GM23338 (cell line): ENCODE data around the gene DERA. TPM values are rescaled to one million over a fixed set of nuclear protein-coding genes. Genes with fewer than 3 reads are reported as not detected.

Experiments
- ATAC-seq: fragments of 200-7000 bp; cut with Tn5 transposase; 3 replicates; pipeline ENCODE4 v1.9.1; 2020
- DNase-seq: peaks from one replicate; pipeline ENCODE4 v3.0.0-alpha.2; 2015; ENCODE audit warnings: low spot score
- H2AFZ ChIP-seq: fragments of 200-600 bp; sonication (generic); 2 replicates; pipeline ENCODE4 v1.8.0; 2016; ENCODE audit warnings: antibody characterized with exemption, mild to moderate bottlenecking, moderate library complexity
- H3F3A ChIP-seq: fragments of 200-600 bp; sonication (generic); replicated peaks from 2 replicates; pipeline ENCODE4 v1.8.0; 2017; ENCODE audit warnings: antibody characterized with exemption, mixed run types, low read depth
- H3K27ac ChIP-seq: fragments of 200-600 bp; sonication (generic); 2 replicates; pipeline ENCODE4 v1.6.1; 2016; ENCODE audit warnings: low read depth
- H3K27me3 ChIP-seq: fragments of 200-600 bp; sonication (generic); 2 replicates; pipeline ENCODE4 v1.8.0; 2016; ENCODE audit warnings: mild to moderate bottlenecking, mixed run types, moderate library complexity; ENCODE audit not compliant: insufficient read depth
- H3K36me3 ChIP-seq: fragments of 200-600 bp; sonication (generic); 2 replicates; pipeline ENCODE4 v1.8.0; 2016; ENCODE audit warnings: mild to moderate bottlenecking; ENCODE audit not compliant: insufficient read depth
- H3K4me1 ChIP-seq: fragments of 200-600 bp; sonication (generic); 2 replicates; pipeline ENCODE4 v1.8.0; 2016; ENCODE audit warnings: mild to moderate bottlenecking, moderate library complexity; ENCODE audit not compliant: insufficient read depth
- H3K4me2 ChIP-seq: fragments of 200-600 bp; sonication (generic); 2 replicates; pipeline ENCODE4 v1.7.1; 2017; ENCODE audit warnings: mixed run types
- H3K4me3 ChIP-seq: fragments of 200-600 bp; sonication (generic); 2 replicates; pipeline ENCODE4 v1.6.1; 2016; ENCODE audit warnings: mixed run types
- H3K79me2 ChIP-seq: fragments of 200-600 bp; sonication (generic); replicated peaks from 2 replicates; pipeline ENCODE4 v1.8.0; 2017; ENCODE audit warnings: mild to moderate bottlenecking; ENCODE audit not compliant: insufficient read depth
- H3K9me2 ChIP-seq: fragments of 200-600 bp; sonication (generic); 2 replicates; pipeline ENCODE4 v1.8.0; 2017; ENCODE audit not compliant: insufficient read depth
- H4K20me1 ChIP-seq: fragments of 200-600 bp; sonication (generic); replicated peaks from 2 replicates; pipeline ENCODE4 v1.8.0; 2017; ENCODE audit warnings: mild to moderate bottlenecking; ENCODE audit not compliant: insufficient read depth
- H3K27ac Mint-ChIP-seq: 2 replicates; pipeline ENCODE4 v1.8.0; 2020; ENCODE audit warnings: inconsistent platforms, mild to moderate bottlenecking, moderate library complexity, mixed read lengths
- H3K27me3 Mint-ChIP-seq: 3 replicates; pipeline ENCODE4 v1.8.0; 2022; ENCODE audit warnings: low read depth, mild to moderate bottlenecking, moderate library complexity, mixed read lengths, inconsistent platforms; ENCODE audit not compliant: insufficient read depth, poor library complexity
- H3K36me3 Mint-ChIP-seq: 3 replicates; pipeline ENCODE4 v1.8.0; 2021; ENCODE audit warnings: low read depth, mild to moderate bottlenecking, inconsistent platforms, moderate library complexity, mixed read lengths
- H3K4me1 Mint-ChIP-seq: 3 replicates; pipeline ENCODE4 v1.8.0; 2020; ENCODE audit warnings: mild to moderate bottlenecking, inconsistent platforms, mixed read lengths
- H3K4me3 Mint-ChIP-seq: 3 replicates; pipeline ENCODE4 v1.8.0; 2021; ENCODE audit warnings: moderate library complexity, mild to moderate bottlenecking, inconsistent platforms, mixed read lengths
- H3K9me3 Mint-ChIP-seq: 3 replicates; pipeline ENCODE4 v1.8.0; 2020; ENCODE audit warnings: moderate library complexity, mild to moderate bottlenecking, inconsistent platforms, mixed read lengths
- CREB1 ChIP-seq: fragments of 250-450 bp; sonication (Bioruptor Pico); IDR thresholded peaks from 2 replicates; pipeline ENCODE4 v1.5.0; 2020; ENCODE audit warnings: low read depth, mild to moderate bottlenecking, moderate library complexity
- EZH2 ChIP-seq: fragments of 200-600 bp; sonication (generic); IDR thresholded peaks from one replicate; pipeline ENCODE4 v1.8.0; 2017; ENCODE audit warnings: antibody characterized with exemption, mild to moderate bottlenecking, low read depth; ENCODE audit not compliant: unreplicated experiment
- EZH2phosphoT487 ChIP-seq: fragments of 200-600 bp; sonication (generic); IDR thresholded peaks from one replicate; pipeline ENCODE4 v1.8.1; 2018; ENCODE audit warnings: antibody characterized with exemption; ENCODE audit not compliant: unreplicated experiment
- JUNB ChIP-seq: IDR thresholded peaks from one replicate; pipeline ENCODE4 v1.6.1; 2016; ENCODE audit warnings: antibody characterized with exemption; ENCODE audit not compliant: unreplicated experiment
- POLR2AphosphoS5 ChIP-seq: IDR thresholded peaks from 2 replicates; pipeline ENCODE4 v1.6.1; 2016; ENCODE audit warnings: antibody characterized with exemption, low read depth
- STAT1 ChIP-seq: IDR thresholded peaks from one replicate; pipeline ENCODE4 v1.6.1; 2016; ENCODE audit warnings: antibody characterized with exemption; ENCODE audit not compliant: unreplicated experiment
- ZNF114 ChIP-seq: fragments of 250-450 bp; sonication (Bioruptor Pico); IDR thresholded peaks from 2 replicates; pipeline ENCODE4 v1.5.0; 2020; ENCODE audit warnings: mild to moderate bottlenecking, moderate library complexity
- ZNF331 ChIP-seq: fragments of 250-450 bp; sonication (Bioruptor Pico); IDR thresholded peaks from 2 replicates; pipeline ENCODE4 v1.5.0; 2020; ENCODE audit warnings: low read depth, mild to moderate bottlenecking, moderate library complexity
- polyA plus RNA-seq: library from polyadenylated mRNA; unstranded; fragments of >200 nt; fragmentation: Nextera tagmentation; extraction: Ambion mirVana; gene quantifications from 2 replicates; pipeline ENCODE4 v1.2.1, GENCODE V29; 2016
- total RNA-seq: library from RNA; depleted of rRNA; stranded (reverse); fragments of >200 nt; shearing (Covaris generic); gene quantifications from 2 replicates; pipeline ENCODE4 v1.2.3, GENCODE V29; 2014
- TF ChIP-seq, protein P1 (sequence below), 2 experiments: fragments of 200-600 bp in 1 of 2; sonication (generic) in 1 of 2; conservative IDR thresholded peaks; 2 replicates each; pipeline versions ENCODE4 v1.5.1 to v1.6.1; 2016 to 2017; ENCODE audit warnings: antibody characterized with exemption in 2 of 2, low read depth in 2 of 2, mild to moderate bottlenecking in 2 of 2, moderate library complexity in 1 of 2
- TF ChIP-seq, protein P2 (sequence below): IDR thresholded peaks from 2 replicates; pipeline ENCODE4 v1.6.1; 2016; ENCODE audit warnings: antibody characterized with exemption
- TF ChIP-seq, protein P3 (sequence below): fragments of 250-450 bp; sonication (Bioruptor Pico); IDR thresholded peaks from 2 replicates; pipeline ENCODE4 v1.5.0; 2020; ENCODE audit warnings: mild to moderate bottlenecking, moderate library complexity

DERA gene
- total and polyA plus RNA-seq, 2 experiments from 2014 or later = 20.4 to 27.3 TPM

DNA sequence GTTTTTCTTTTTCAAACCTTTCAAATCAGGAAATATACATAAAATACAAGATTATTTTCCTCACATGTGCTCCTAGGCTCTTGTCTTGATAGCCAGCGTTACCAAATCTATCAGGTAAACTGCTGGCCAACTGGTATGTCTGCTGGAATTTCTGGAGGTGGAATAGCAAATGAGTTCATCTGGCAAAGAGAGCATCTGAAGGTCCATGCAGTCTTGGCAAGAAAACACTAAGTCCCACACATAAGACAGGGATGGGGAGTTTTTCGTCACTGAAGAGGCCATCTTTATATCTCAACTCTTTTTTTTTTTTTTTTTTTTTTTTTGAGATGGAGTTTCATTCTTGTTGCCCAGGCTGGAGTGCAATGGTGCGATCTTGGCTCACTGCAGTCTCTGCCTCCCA is 60.1 kb downstream of the DERA start:
- no peaks in the 10 kb centered on the region for H3F3A ChIP-seq
- Mint-ChIP-seq H3K4me3 (no peak overlapping the region), H3K36me3 (peaks cover 3% of the 10 kb centered on the region; the same call in 1 of the 3 replicates), H3K9me3 (no peaks in the 10 kb centered on the region; the same call in 2 of the 3 replicates), H3K27ac (no peak overlapping the region), H3K27me3 (no peaks in the 10 kb centered on the region), H3K4me1 (peaks cover 7% of the 10 kb centered on the region)
- no peak overlapping the region for H3K27ac ChIP-seq
- H3K9me2 ChIP-seq = no peaks in the 10 kb centered on the region
- DNase-seq (no peak), ATAC-seq (no peak)
- H4K20me1 ChIP-seq = no peaks in the 10 kb centered on the region
- H3K79me2 ChIP-seq = no peaks in the 10 kb centered on the region
- H3K36me3 ChIP-seq = no peaks in the 10 kb centered on the region
- TF ChIP-seq, protein P1, sequence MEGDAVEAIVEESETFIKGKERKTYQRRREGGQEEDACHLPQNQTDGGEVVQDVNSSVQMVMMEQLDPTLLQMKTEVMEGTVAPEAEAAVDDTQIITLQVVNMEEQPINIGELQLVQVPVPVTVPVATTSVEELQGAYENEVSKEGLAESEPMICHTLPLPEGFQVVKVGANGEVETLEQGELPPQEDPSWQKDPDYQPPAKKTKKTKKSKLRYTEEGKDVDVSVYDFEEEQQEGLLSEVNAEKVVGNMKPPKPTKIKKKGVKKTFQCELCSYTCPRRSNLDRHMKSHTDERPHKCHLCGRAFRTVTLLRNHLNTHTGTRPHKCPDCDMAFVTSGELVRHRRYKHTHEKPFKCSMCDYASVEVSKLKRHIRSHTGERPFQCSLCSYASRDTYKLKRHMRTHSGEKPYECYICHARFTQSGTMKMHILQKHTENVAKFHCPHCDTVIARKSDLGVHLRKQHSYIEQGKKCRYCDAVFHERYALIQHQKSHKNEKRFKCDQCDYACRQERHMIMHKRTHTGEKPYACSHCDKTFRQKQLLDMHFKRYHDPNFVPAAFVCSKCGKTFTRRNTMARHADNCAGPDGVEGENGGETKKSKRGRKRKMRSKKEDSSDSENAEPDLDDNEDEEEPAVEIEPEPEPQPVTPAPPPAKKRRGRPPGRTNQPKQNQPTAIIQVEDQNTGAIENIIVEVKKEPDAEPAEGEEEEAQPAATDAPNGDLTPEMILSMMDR (conservative IDR thresholded peaks at IDR 0.05; ENCODE audit: low read depth in 2 of 2) = no peak
- TF ChIP-seq ZNF331 (CRISPR knock-in tag) = no peak
- H3K27me3 ChIP-seq = no peaks in the 10 kb centered on the region
- H3K4me3 ChIP-seq = no peak overlapping the region
- H2AFZ ChIP-seq = no peak overlapping the region
- H3K4me2 ChIP-seq = no peak overlapping the region
- H3K4me1 ChIP-seq = peaks cover 3% of the 10 kb centered on the region; the same call in 1 of the 2 replicates

DNA sequence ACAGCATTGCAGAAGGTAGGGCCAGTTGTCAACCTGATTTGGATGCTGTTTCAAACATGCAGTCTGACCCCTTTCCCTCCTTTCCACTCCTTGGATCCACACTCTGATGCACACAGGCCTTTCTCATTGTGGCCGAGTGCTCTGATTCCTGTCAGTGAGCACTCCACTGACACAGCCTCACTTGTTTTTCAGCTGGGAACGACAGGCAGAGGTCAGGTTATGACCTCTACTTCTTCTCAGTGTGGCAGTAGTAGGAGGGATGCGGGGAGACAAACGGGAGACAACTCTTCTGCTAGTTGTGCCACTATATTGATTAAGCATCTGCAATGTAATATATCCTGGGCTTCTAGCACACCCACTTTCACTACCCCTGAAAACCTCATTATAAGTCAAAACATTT is 61.8 kb downstream of the DERA start:
- DNase-seq = no peak
- no peaks in the 10 kb centered on the region for H3K36me3 ChIP-seq
- H3K4me1 ChIP-seq = no peaks in the 10 kb centered on the region
- H3K4me1 Mint-ChIP-seq = no peaks in the 10 kb centered on the region
- H3F3A ChIP-seq = no peaks in the 10 kb centered on the region
- H4K20me1 ChIP-seq = no peaks in the 10 kb centered on the region
- no peak overlapping the region for H3K4me3 ChIP-seq
- no peak overlapping the region for H3K4me2 ChIP-seq
- no peak overlapping the region for H3K4me3 Mint-ChIP-seq
- no peak overlapping the region for H2AFZ ChIP-seq
- H3K27me3 Mint-ChIP-seq = no peaks in the 10 kb centered on the region
- no peaks in the 10 kb centered on the region for H3K36me3 Mint-ChIP-seq
- H3K9me2 ChIP-seq = no peaks in the 10 kb centered on the region
- no peaks in the 10 kb centered on the region for H3K79me2 ChIP-seq
- H3K27ac Mint-ChIP-seq = no peak overlapping the region
- H3K9me3 Mint-ChIP-seq = no peaks in the 10 kb centered on the region
- no peak for ATAC-seq
- H3K27ac ChIP-seq = no peak overlapping the region
- H3K27me3 ChIP-seq = no peaks in the 10 kb centered on the region
- TF ChIP-seq EZH2 (no peak), POLR2AphosphoS5 (no peak), STAT1 (no peak), CREB1 (no peak), EZH2phosphoT487 (no peak), ZNF331 (CRISPR knock-in tag) (no peak), ZNF114 (no peak), JUNB (no peak)
- TF ChIP-seq, protein P2, sequence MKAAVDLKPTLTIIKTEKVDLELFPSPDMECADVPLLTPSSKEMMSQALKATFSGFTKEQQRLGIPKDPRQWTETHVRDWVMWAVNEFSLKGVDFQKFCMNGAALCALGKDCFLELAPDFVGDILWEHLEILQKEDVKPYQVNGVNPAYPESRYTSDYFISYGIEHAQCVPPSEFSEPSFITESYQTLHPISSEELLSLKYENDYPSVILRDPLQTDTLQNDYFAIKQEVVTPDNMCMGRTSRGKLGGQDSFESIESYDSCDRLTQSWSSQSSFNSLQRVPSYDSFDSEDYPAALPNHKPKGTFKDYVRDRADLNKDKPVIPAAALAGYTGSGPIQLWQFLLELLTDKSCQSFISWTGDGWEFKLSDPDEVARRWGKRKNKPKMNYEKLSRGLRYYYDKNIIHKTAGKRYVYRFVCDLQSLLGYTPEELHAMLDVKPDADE = no peak
- TF ChIP-seq, protein P3, sequence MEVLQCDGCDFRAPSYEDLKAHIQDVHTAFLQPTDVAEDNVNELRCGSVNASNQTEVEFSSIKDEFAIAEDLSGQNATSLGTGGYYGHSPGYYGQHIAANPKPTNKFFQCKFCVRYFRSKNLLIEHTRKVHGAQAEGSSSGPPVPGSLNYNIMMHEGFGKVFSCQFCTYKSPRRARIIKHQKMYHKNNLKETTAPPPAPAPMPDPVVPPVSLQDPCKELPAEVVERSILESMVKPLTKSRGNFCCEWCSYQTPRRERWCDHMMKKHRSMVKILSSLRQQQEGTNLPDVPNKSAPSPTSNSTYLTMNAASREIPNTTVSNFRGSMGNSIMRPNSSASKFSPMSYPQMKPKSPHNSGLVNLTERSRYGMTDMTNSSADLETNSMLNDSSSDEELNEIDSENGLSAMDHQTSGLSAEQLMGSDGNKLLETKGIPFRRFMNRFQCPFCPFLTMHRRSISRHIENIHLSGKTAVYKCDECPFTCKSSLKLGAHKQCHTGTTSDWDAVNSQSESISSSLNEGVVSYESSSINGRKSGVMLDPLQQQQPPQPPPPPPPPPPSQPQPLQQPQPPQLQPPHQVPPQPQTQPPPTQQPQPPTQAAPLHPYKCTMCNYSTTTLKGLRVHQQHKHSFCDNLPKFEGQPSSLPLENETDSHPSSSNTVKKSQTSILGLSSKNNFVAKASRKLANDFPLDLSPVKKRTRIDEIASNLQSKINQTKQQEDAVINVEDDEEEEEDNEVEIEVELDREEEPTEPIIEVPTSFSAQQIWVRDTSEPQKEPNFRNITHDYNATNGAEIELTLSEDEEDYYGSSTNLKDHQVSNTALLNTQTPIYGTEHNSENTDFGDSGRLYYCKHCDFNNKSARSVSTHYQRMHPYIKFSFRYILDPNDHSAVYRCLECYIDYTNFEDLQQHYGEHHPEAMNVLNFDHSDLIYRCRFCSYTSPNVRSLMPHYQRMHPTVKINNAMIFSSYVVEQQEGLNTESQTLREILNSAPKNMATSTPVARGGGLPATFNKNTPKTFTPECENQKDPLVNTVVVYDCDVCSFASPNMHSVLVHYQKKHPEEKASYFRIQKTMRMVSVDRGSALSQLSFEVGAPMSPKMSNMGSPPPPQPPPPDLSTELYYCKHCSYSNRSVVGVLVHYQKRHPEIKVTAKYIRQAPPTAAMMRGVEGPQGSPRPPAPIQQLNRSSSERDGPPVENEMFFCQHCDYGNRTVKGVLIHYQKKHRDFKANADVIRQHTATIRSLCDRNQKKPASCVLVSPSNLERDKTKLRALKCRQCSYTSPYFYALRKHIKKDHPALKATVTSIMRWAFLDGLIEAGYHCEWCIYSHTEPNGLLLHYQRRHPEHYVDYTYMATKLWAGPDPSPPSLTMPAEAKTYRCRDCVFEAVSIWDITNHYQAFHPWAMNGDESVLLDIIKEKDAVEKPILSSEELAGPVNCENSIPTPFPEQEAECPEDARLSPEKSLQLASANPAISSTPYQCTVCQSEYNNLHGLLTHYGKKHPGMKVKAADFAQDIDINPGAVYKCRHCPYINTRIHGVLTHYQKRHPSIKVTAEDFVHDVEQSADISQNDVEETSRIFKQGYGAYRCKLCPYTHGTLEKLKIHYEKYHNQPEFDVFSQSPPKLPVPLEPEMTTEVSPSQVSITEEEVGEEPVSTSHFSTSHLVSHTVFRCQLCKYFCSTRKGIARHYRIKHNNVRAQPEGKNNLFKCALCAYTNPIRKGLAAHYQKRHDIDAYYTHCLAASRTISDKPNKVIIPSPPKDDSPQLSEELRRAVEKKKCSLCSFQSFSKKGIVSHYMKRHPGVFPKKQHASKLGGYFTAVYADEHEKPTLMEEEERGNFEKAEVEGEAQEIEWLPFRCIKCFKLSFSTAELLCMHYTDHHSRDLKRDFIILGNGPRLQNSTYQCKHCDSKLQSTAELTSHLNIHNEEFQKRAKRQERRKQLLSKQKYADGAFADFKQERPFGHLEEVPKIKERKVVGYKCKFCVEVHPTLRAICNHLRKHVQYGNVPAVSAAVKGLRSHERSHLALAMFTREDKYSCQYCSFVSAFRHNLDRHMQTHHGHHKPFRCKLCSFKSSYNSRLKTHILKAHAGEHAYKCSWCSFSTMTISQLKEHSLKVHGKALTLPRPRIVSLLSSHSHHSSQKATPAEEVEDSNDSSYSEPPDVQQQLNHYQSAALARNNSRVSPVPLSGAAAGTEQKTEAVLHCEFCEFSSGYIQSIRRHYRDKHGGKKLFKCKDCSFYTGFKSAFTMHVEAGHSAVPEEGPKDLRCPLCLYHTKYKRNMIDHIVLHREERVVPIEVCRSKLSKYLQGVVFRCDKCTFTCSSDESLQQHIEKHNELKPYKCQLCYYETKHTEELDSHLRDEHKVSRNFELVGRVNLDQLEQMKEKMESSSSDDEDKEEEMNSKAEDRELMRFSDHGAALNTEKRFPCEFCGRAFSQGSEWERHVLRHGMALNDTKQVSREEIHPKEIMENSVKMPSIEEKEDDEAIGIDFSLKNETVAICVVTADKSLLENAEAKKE = no peak
- TF ChIP-seq, protein P1 (conservative IDR thresholded peaks at IDR 0.05; ENCODE audit: low read depth in 2 of 2) = no peak
